Right lung (tissue), 5 donors: ENCODE data around the gene GRIN1. TPM values are rescaled to one million over a fixed set of nuclear protein-coding genes. Genes with fewer than 3 reads are reported as not detected.

Experiments used
- DNase-seq, 2 donors: peaks; one replicate each; pipeline ENCODE4 v3.0.0-alpha.2; 2013
- polyA plus RNA-seq, 5 donors: library from polyadenylated mRNA; unstranded; fragments of 120-200 nt; gene quantifications; one replicate each; pipeline versions ENCODE4 v1.2.1 to v1.2.3, GENCODE V29; 2013; ENCODE audit warnings: inconsistent platforms in 1 of 5, low replicate concordance in 1 of 5; ENCODE audit not compliant: insufficient read length in 5 of 5, insufficient read depth in 1 of 5

Gene GRIN1
- polyA plus RNA-seq, 5 donors: 0.12 to 0.51 (median 0.23) TPM

DNA sequence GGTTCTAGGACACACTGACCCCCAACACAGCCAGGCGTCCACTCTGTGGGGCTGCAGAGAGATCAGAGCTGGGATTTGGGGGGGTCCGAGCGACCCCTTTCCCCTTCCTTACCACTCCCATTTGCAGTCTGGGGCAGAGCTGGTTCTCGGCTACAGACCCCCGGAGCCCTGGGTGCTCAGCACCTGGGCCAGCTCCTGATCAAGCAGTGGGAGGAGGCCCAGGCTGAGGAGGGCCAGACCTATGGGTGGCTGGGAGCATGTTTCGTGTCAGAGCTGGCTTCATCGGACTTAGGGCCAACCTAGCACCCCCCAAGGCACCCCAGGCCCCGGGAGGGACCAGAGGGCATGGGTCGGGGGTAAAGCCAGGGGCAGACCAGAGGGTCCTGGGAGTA is 7.6 kb downstream of the GRIN1 start:
- DNase-seq: no peak

DNA sequence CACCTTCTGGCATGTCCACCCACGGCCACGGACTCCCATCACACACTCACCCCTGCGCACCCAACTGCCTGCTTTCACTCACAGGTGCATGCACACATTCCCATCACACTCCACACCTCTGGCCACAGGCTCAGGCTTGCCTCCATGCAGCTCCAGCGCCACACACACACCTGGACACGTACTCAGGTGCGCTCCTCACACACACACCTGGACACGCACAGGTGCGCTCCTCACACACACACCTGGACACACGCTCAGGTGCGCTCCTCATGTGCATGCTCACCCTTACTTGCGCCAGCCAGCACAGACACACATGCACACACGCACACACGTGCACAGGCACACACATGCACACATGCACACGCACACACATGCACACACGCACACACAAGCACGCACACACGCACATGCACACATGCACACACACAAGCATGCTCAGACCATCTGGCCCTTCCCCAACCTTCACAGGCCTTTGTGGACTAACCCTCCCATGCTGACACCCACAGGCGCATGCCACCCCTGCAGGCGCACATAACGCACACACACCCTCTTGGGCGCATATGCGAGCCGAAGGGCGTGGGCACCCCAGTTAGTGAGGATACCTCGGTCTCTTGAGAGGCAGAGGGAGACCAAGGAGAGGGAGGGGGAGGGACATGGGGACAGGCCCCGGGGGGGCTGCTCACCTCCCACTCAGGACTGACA is 8.3 kb downstream of the GRIN1 start:
- DNase-seq: no peak

DNA sequence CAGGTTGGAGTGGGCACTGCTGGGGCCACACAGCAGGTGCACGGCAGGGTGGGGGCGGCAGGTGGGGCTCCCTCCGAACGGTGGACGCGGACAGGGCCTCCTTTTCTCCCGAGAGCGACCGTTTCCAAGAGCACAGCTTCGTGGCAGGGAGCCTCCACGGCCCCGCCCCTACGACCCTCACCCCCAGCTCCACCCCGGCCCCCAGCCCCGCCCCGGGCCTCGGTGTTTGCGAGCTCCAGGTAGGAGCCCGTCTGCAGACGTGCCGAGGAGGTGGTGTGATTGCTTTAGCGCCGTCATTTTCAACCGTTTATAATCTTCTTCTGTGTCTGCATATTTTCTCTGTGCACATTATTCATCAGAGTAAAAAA is 8.8 kb downstream of the GRIN1 start:
- DNase-seq: no peak

DNA sequence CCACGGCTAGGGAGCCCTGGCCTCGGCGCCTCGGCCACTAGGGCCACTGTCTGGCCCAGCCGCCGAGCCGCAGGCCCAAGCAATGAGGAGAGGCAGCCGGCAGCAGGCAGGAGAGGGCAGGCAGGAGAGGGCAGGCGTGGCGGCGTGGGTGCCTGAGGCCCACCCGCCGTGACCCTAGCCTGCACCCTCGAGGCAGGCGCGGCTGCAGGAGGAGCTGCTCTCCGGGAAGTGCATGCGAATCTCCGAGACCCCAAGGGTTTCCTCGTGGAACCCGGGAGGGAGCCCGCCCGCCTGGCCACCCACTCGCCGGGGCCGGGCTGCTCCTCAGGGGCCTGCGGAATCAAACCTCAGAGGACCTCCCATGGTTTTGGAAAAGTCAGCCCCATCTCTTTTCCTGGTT is 9.3 kb downstream of the GRIN1 start:
- DNase-seq: no peak

DNA sequence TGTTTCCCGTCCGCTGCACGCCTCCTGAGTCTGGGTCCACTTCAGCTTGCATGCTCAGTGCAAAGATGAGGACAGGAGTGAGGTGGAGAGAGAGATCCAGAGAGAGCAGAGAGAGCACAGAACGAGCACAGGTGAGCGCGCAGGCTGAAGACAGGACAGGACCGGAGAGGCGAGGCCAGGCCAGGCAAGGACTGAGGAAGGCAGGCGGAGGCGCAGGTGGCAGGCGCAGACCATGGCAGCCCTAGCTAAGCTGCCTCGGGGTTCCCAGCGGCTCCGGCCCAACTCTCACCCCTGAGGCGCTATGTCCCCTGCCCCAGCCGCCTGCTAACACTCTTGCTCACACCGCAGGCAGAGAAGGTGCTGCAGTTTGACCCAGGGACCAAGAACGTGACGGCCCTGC is 9.7 kb downstream of the GRIN1 start:
- DNase-seq: no peak

DNA sequence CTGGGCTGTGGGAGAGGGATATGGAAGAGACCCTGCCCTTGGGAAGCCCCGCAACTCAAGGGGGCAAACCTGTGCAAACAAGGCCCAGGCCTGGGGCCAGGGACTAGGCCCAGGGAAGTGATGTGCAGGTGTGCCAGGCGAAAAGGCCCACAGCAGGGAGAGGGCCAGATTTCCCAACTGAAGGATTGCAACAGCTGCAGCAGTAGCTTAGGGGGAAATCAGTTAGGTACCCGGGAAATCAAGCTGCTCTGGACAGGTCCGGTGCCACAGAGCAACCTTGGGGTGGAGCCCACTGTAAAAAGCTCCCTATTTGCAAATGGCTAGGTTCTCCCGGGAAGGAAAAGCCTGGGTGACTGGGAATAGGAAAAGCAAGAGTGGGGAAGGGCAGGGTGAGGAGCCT is 10.4 kb downstream of the GRIN1 start:
- DNase-seq: no peak

DNA sequence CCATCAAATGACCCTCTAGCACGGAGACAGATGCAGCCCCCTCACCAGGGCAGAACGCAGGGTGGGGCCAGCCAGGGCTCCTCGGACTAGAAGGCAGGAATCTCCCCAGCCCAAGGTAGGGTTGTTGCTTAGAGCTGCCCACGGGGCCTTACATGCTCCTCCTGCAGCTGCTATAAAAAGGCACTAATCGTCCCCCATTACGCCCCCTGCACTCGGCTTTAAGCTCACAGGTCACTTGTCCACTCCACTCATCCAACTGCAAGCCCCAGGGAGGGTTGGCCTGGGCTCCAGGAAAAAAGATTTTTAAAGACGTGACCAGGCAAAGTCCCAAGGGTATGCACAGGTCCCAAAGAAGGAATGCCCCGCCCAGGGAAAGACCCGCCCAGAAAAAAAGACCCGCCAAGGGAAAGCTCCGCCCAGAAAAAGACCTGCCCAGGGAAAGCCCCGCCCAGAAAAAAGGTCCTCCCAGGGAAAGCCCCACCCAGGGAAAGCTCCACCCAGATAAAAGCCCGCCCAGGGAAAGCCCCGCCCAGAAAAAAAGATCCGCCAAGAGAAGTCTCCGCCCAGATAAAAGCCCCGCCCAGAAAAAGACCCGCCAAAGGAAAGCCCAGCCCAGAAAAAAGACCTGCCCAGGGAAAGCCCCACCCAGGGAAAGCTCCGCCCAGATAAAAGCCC is 11.1 kb downstream of the GRIN1 start:
- DNase-seq: no peak

DNA sequence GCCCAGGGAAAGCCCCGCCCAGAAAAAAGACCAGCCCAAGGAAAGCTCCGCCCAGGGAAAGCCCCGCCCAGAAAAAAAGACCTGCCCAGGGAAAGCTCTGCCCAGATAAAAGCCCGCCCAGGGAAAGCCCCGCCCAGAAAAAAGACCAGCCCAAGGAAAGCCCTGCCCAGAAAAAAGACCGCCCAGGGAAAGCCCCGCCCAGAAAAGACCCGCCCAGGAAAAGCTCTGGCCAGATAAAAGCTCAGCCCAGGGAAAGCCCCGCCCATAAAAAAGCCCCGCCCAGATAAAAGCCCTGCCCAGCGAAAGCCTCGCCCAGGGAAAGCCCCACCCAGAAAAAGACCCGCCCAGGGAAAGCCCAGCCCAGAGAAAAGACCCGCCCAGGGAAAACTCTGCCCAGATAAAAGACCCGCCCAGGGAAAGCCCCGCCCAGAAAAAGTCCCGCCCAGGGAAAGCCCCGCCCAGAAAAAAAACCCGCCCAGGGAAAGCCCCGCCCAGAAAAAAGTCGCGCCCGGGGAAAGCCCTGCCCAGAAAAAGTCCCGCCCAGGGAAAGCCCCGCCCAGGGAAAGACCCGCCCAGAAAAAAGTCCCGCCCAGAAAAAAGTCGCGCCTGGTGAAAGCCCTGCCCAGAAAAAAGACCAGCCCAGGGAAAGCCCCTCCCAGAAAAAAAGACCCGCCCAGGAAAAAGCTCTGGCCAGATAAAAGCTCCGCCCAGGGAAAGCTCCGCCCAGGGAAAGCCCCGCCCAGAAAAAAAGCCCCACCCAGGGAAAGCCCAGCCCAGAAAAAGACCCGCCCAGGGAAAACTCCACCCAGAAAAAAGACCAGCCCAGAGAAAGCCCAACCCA is 11.9 kb downstream of the GRIN1 start:
- no peak for DNase-seq

DNA sequence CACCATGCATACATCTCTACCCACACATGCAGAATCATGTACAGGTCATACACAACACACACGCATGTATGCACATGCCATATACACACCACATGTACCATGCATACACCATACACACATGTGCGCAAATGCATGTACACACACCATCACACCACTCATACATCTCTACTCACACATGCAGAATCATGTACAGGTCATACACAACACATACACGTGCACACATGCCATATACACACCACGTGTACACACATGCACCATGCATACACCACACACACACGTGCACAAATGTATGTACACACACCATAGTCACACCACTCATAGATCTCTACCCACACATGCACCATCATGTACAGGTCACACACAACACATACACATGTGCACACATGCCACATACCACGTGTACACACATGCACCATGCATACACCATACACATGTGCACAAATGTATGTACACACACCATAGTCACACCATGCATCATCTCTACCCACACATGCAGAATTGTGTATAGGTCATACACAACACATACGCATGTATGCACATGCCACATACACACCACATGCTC is 14.0 kb downstream of the GRIN1 start:
- DNase-seq: no peak

DNA sequence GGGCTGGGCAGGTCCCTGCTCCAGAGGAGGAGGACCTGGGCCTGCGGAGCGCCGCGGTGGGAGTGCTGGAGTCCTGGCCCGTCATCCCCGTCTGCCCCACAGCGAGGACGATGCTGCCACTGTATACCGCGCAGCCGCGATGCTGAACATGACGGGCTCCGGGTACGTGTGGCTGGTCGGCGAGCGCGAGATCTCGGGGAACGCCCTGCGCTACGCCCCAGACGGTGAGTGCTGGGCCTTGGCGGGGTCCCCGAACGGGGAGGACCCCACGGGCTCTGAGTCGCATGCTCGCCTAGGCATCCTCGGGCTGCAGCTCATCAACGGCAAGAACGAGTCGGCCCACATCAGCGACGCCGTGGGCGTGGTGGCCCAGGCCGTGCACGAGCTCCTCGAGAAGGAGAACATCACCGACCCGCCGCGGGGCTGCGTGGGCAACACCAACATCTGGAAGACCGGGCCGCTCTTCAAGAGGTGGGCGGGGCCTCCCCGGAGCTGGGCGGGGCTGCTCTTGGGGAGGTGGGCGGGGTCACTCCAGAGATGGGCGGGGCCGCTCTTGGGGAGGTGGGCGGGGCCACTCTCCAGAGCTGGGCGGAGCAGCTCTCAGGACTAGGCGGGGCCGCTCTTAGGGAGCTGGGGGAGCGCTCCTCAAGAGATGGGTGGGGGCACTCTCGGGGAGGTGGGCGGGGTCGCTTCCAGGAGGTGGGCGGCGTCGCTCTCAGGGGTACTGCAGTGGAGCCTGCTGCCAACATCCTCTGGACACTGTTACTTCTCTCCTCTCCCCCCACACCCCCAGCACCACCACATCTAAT is 17.8 kb downstream of the GRIN1 start:
- no peak for DNase-seq

DNA sequence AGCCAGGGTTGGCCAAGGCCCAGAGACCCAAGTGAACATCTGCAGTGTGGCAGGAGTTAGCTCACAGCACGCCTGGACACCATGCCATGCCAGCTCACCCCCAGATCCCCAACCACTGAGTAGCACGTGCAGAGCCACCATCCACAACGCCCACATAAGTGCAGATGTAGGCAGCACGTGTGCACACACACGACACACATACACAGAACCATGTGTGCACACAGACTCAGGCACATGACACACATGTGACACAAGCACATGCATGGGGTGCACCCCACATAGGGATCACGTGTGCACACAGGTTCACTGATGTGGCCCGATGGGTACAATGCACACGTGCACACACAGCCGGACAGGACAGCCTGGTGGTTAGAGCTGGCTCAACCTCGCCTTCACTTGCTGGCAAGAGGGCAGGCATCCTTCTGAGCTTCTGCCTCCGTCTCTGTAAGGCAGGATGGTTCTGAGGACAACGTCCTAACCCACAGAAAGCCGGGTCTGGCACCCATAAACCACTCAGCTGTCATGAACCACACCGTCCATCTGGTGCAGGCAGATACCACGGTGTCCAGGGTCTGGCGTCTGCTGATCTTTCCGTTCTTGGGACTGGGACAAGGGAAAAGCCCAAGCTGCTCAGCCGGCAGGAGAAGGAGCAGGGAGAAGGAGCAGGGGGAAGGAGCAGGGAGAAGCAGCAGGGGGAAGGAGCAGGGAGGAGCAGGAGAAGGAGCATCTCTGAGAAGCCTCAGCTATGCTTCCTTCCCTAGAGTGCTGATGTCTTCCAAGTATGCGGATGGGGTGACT is 18.9 kb downstream of the GRIN1 start:
- no peak for DNase-seq

DNA sequence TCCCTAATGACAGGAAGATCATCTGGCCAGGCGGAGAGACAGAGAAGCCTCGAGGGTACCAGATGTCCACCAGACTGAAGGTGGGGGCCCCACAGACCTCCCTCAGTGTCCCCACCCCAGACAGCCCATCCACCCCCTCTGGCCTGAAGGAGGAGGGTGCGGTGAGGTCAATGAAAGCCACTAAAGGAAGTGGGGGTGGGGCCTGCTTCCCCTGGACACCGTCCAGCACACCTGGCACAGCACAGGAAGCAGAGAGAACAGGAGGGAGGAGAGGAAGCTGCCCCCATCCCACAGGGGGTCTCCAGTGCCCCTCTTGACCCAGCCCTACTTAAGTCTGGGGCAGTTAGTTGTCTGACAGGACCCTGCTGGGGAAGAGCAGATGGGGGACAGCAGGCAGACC is 19.7 kb downstream of the GRIN1 start:
- no peak for DNase-seq

DNA sequence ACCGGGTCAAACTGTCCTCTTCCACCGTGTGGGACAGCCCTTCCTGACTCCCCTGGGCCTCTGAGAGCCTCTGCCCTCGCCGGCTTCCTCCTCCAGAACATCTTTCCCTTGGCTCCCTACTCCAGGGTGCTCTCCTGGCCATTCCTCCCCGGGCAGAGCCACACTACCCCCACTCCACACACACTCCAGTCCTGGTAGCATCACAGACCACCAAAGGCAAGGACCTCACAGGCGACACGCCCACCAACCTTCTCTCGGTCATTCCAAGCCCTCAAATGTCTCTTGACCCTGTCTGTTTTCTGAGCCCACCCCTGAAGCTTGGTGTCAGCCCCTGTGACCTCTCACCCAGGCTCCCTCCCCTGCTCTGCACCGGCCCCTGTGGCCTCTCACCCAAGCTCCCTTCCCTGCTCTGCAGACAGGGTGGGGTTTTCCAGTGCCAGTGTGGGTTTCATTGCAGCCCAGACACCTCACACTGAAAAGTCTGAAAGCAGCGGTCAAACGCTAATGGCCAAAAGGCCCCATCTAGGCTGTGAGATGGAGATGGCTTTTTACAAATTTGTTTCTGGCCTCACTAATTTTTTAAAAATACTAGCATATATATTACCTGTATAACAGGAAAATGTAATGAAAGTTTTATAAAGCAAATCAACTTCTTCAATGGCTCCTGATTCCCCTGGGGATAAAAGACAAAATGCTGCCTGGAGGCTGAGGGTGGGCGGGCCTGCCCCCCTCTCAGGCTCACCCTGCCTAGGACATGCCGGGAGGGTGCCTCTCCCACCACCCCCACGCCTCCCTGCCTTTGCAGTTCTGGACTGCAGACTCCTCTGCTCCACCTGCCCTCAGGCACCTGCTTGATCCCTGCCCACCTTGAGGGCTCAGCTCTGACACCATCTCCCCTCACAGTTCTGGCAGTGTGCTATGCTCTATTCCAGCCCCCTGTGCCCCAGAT is 20.4 kb downstream of the GRIN1 start:
- DNase-seq: no peak

DNA sequence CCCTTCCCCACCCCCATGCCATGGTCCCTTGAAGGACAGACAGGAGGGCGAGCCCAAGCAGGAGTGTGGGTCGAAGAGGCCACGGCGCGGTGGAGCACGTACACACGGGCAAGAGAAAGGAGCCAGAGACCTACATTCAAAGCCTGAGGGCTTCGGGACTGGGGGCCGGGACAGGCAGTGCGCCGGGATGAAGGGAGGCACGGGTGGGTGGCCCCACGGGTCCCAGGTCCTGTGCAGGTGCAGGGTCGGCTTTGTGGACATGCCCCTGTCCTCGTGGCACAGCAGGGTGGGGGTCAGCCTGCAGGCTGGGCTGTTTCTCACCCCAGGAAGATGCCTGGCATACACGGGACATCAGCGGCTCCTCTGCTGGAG is 21.1 kb downstream of the GRIN1 start:
- no peak for DNase-seq

DNA sequence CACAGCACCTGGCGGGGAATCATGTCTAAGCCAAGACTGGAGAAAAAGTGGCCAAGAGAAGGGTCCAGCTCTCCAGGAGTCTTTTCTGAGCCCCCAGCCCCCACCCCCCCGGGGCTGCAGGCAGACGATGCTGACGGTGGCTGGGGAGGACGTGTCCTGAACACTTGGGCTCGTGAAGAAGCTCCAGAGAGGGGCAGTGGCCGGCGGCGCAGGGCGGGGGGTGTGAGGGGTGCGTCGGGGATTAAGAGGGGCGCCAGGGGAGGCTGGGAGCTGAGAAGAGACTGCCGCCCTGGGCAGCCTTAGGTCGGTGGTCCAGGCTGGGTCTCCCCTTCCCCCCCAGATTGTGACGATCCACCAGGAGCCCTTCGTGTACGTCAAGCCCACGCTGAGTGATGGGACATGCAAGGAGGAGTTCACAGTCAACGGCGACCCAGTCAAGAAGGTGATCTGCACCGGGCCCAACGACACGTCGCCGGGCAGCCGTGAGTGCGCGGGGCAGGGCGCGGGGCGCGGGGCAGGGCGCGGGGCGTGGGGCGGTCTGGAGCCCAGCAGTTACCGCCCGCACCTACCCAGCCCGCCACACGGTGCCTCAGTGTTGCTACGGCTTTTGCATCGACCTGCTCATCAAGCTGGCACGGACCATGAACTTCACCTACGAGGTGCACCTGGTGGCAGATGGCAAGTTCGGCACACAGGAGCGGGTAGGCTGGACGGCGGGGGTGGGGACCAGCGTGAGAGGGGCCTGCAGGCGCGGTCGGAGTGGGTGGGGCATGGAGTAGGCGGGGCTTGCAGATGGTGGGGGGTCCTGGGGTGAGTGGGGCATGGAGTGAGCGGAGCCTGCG is 22.0 kb downstream of the GRIN1 start:
- no peak for DNase-seq

DNA sequence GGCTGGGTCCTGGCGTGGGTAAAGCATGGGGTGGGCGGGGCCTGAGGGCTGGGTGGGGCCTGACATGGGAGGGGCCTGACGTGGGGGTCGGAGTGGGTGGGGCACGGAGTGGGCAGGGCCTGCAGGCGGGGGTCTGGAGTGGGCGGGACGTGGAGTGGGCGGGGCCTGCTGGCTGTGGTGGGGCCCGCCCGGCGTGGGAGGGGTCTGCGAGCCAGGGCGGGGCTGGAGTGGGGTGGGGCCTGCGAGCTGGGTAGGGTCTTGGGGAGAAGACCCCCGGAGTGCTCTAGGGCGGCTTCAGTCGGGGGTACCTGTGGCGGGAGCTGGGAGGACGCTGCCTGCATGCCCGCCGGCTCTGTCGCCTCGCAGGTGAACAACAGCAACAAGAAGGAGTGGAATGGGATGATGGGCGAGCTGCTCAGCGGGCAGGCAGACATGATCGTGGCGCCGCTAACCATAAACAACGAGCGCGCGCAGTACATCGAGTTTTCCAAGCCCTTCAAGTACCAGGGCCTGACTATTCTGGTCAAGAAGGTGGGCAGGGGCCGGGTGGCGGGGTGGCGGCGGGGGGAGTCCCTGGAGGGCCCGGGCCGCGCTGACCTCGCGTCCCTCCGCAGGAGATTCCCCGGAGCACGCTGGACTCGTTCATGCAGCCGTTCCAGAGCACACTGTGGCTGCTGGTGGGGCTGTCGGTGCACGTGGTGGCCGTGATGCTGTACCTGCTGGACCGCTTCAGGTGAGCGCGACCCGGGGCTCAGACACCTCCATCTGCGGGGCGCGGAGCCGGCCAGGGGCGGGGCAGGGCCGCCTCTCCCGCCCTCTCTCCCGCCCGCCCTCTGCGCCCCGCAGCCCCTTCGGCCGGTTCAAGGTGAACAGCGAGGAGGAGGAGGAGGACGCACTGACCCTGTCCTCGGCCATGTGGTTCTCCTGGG is 22.9 kb downstream of the GRIN1 start:
- DNase-seq: no peak

DNA sequence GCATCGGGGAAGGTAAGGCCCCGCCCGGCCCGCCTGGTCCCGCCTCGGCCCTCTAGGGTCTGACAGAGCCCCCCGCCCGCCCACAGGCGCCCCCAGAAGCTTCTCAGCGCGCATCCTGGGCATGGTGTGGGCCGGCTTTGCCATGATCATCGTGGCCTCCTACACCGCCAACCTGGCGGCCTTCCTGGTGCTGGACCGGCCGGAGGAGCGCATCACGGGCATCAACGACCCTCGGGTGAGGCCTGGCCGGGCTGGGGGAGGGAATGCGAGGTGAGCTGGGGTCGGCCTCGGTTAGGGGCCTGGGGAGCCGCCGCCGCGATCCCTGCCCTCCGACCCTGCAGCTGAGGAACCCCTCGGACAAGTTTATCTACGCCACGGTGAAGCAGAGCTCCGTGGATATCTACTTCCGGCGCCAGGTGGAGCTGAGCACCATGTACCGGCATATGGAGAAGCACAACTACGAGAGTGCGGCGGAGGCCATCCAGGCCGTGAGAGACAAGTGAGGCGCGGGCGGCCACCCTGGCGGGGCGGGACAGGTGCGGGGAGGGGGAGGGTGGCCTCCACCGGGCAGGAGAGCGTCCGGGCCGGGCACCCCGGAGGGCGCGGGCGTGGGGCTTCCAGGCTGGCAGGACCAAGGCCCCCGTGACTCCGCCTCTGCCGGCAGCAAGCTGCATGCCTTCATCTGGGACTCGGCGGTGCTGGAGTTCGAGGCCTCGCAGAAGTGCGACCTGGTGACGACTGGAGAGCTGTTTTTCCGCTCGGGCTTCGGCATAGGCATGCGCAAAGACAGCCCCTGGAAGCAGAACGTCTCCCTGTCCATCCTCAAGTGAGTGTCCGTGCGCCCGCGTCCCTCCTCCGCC is 23.8 kb downstream of the GRIN1 start:
- no peak for DNase-seq
